Measurements from ENCODE around the gene PTMS. TPM values are rescaled to one million over a fixed set of nuclear protein-coding genes. Genes with fewer than 3 reads are reported as not detected.
A peak's percentile ranks its signal among the peaks of the same experiment; 100 is the strongest.

PTMS gene
- total RNA-seq, 1 donor from 2014 or later: 864 TPM

DNA sequence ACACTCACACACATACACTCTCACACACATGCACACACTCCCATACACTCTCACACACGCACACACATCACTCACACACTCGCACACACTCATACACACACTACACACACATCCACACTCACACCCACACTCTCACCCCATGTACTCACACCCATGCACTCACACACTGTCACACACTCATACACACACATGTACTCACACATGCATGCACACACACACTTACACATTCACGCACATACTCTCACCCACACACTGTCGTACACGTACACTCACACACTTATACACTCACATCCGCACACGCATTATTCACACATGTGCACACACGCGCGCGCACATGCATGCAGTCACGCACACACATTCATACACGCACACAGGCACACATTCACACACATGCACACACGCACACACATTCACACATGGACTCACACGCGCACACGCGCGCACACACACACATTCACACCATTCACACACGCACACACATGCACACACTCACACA, 51.5 kb downstream of the PTMS start:
- H3K4me3 Mint-ChIP-seq (ENCODE audit: unreplicated experiment): peak overlapping the region; percentile 48
- H3K9me3 Mint-ChIP-seq (ENCODE audit: unreplicated experiment): no peaks in the 10 kb centered on the region
- peaks cover 54% of the 10 kb centered on the region for H3K4me1 Mint-ChIP-seq (ENCODE audit: unreplicated experiment)
- H3K27ac Mint-ChIP-seq (ENCODE audit: unreplicated experiment): peak overlapping the region; percentile 28
- peaks cover 18% of the 10 kb centered on the region for H3K36me3 Mint-ChIP-seq (ENCODE audit: low read depth, unreplicated experiment)
- DNase-seq (ENCODE audit: low spot score): no peak
- H3K27me3 Mint-ChIP-seq (ENCODE audit: unreplicated experiment): peaks cover 26% of the 10 kb centered on the region
- TF ChIP-seq, protein P1, sequence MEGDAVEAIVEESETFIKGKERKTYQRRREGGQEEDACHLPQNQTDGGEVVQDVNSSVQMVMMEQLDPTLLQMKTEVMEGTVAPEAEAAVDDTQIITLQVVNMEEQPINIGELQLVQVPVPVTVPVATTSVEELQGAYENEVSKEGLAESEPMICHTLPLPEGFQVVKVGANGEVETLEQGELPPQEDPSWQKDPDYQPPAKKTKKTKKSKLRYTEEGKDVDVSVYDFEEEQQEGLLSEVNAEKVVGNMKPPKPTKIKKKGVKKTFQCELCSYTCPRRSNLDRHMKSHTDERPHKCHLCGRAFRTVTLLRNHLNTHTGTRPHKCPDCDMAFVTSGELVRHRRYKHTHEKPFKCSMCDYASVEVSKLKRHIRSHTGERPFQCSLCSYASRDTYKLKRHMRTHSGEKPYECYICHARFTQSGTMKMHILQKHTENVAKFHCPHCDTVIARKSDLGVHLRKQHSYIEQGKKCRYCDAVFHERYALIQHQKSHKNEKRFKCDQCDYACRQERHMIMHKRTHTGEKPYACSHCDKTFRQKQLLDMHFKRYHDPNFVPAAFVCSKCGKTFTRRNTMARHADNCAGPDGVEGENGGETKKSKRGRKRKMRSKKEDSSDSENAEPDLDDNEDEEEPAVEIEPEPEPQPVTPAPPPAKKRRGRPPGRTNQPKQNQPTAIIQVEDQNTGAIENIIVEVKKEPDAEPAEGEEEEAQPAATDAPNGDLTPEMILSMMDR (IDR thresholded peaks at IDR 0.05; ENCODE audit: unreplicated experiment): no peak

DNA sequence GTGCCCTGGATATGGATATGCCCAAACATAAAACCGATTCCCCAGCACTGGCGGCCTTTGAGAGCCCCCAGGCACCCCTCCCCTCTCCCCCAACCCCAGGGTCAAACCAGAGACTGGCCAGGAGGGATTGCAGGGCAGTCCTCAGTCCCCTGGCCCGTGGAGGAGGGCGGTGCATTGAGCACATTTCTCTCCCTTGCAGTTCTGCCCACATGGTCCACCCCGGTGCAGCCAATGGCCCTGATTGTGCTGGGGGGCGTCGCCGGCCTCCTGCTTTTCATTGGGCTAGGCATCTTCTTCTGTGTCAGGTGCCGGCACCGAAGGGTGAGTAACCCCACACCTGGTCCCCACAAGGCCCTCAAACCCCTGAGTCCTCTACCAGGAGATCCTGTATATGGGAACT, 52.1 kb downstream of the PTMS start:
- no peak for DNase-seq (ENCODE audit: low spot score)
- H3K27me3 Mint-ChIP-seq (ENCODE audit: unreplicated experiment): peaks cover 26% of the 10 kb centered on the region
- TF ChIP-seq, protein P1 (IDR thresholded peaks at IDR 0.05; ENCODE audit: unreplicated experiment): no peak
- H3K4me1 Mint-ChIP-seq (ENCODE audit: unreplicated experiment): peaks cover 58% of the 10 kb centered on the region
- no peak overlapping the region for H3K4me3 Mint-ChIP-seq (ENCODE audit: unreplicated experiment)
- H3K36me3 Mint-ChIP-seq (ENCODE audit: low read depth, unreplicated experiment): peaks cover 18% of the 10 kb centered on the region
- peak overlapping the region; percentile 28 for H3K27ac Mint-ChIP-seq (ENCODE audit: unreplicated experiment)
- H3K9me3 Mint-ChIP-seq (ENCODE audit: unreplicated experiment): no peaks in the 10 kb centered on the region

DNA sequence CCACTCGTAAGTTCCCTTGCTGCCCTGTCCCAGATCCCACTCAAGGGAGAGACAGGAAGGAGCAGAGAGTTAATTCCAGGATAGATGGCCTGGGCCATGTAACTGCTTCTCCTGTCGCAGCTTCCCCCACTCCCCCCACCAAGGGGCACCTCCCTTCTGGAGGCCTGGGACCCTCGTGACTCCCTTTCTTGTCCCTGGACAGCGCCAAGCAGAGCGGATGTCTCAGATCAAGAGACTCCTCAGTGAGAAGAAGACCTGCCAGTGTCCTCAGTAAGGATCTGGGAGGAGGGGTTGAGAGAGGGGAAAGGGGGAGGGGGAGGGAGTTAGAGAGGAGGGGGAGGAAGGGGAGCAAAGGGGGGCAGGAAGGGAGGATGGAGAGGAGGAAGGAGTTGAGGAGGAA, 52.5 kb downstream of the PTMS start:
- TF ChIP-seq, protein P1 (IDR thresholded peaks at IDR 0.05; ENCODE audit: unreplicated experiment): no peak
- H3K36me3 Mint-ChIP-seq (ENCODE audit: low read depth, unreplicated experiment): peaks cover 18% of the 10 kb centered on the region
- peaks cover 26% of the 10 kb centered on the region for H3K27me3 Mint-ChIP-seq (ENCODE audit: unreplicated experiment)
- no peak for DNase-seq (ENCODE audit: low spot score)
- no peaks in the 10 kb centered on the region for H3K9me3 Mint-ChIP-seq (ENCODE audit: unreplicated experiment)
- H3K4me3 Mint-ChIP-seq (ENCODE audit: unreplicated experiment): no peak overlapping the region
- peaks cover 58% of the 10 kb centered on the region for H3K4me1 Mint-ChIP-seq (ENCODE audit: unreplicated experiment)
- no peak overlapping the region for H3K27ac Mint-ChIP-seq (ENCODE audit: unreplicated experiment)

DNA sequence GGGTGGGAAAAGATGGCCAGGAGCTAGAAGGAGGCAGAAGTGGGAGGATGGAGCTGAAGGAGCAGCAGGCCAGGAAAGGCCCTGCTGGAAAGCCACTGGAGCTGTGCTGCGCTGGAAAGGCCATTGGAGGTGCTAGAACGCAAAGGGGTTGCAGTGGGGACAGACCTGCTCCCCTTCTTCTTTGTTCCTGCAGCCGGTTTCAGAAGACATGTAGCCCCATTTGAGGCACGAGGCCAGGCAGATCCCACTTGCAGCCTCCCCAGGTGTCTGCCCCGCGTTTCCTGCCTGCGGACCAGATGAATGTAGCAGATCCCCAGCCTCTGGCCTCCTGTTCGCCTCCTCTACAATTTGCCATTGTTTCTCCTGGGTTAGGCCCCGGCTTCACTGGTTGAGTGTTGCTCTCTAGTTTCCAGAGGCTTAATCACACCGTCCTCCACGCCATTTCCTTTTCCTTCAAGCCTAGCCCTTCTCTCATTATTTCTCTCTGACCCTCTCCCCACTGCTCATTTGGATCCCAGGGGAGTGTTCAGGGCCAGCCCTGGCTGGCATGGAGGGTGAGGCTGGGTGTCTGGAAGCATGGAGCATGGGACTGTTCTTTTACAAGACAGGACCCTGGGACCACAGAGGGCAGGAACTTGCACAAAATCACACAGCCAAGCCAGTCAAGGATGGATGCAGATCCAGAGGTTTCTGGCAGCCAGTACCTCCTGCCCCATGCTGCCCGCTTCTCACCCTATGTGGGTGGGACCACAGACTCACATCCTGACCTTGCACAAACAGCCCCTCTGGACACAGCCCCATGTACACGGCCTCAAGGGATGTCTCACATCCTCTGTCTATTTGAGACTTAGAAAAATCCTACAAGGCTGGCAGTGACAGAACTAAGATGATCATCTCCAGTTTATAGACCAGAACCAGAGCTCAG, 53.2 kb downstream of the PTMS start:
- H3K9me3 Mint-ChIP-seq (ENCODE audit: unreplicated experiment): no peaks in the 10 kb centered on the region
- H3K36me3 Mint-ChIP-seq (ENCODE audit: low read depth, unreplicated experiment): peaks cover 18% of the 10 kb centered on the region
- H3K4me1 Mint-ChIP-seq (ENCODE audit: unreplicated experiment): peaks cover 58% of the 10 kb centered on the region
- H3K27me3 Mint-ChIP-seq (ENCODE audit: unreplicated experiment): peaks cover 26% of the 10 kb centered on the region
- peak overlapping the region; percentile 70 for H3K27ac Mint-ChIP-seq (ENCODE audit: unreplicated experiment)
- TF ChIP-seq, protein P1 (IDR thresholded peaks at IDR 0.05; ENCODE audit: unreplicated experiment): no peak
- H3K4me3 Mint-ChIP-seq (ENCODE audit: unreplicated experiment): peak overlapping the region; percentile 15
- no peak for DNase-seq (ENCODE audit: low spot score)

DNA sequence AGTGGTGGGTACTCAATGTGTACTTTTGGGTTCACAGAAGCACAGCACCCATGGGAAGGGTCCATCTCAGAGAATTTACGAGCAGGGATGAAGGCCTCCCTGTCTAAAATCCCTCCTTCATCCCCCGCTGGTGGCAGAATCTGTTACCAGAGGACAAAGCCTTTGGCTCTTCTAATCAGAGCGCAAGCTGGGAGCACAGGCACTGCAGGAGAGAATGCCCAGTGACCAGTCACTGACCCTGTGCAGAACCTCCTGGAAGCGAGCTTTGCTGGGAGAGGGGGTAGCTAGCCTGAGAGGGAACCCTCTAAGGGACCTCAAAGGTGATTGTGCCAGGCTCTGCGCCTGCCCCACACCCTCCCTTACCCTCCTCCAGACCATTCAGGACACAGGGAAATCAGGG, 54.0 kb downstream of the PTMS start:
- H3K27ac Mint-ChIP-seq (ENCODE audit: unreplicated experiment): no peak overlapping the region
- H3K4me3 Mint-ChIP-seq (ENCODE audit: unreplicated experiment): no peak overlapping the region
- TF ChIP-seq, protein P1 (IDR thresholded peaks at IDR 0.05; ENCODE audit: unreplicated experiment): no peak
- DNase-seq (ENCODE audit: low spot score): no peak
- no peaks in the 10 kb centered on the region for H3K9me3 Mint-ChIP-seq (ENCODE audit: unreplicated experiment)
- peaks cover 30% of the 10 kb centered on the region for H3K27me3 Mint-ChIP-seq (ENCODE audit: unreplicated experiment)
- H3K4me1 Mint-ChIP-seq (ENCODE audit: unreplicated experiment): peaks cover 64% of the 10 kb centered on the region
- peaks cover 24% of the 10 kb centered on the region for H3K36me3 Mint-ChIP-seq (ENCODE audit: low read depth, unreplicated experiment)

Measured in endothelial cell (in vitro differentiated cells).